ENCODE results near the gene ATP13A2.

DNA sequence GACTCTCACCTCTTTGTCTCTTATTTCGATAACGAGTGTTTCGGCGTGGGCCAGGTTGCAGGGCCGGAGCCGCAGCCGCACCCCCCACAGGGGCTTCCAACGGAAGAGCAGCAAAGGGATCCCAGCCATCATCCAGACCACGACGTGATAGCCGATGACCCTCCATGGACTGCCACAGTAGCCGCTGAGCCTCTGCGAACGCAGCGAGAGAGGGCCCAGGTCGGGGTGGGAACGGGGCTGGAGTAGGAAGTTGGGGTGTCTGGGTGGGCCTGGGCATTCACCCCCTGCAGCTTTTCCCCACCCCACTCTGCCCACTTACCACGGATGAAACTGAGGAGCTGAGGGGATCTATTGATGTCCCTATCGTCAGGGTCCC lies 6.4 kb downstream of the ATP13A2 start:
- TF ChIP-seq, protein P1, sequence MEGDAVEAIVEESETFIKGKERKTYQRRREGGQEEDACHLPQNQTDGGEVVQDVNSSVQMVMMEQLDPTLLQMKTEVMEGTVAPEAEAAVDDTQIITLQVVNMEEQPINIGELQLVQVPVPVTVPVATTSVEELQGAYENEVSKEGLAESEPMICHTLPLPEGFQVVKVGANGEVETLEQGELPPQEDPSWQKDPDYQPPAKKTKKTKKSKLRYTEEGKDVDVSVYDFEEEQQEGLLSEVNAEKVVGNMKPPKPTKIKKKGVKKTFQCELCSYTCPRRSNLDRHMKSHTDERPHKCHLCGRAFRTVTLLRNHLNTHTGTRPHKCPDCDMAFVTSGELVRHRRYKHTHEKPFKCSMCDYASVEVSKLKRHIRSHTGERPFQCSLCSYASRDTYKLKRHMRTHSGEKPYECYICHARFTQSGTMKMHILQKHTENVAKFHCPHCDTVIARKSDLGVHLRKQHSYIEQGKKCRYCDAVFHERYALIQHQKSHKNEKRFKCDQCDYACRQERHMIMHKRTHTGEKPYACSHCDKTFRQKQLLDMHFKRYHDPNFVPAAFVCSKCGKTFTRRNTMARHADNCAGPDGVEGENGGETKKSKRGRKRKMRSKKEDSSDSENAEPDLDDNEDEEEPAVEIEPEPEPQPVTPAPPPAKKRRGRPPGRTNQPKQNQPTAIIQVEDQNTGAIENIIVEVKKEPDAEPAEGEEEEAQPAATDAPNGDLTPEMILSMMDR (IDR thresholded peaks at IDR 0.05) = no peak
- TF ChIP-seq POLR2A (IDR thresholded peaks at IDR 0.05) = no peak
